HCT116 (cell line): Measurements from ENCODE around the gene FAM199X. TPM values are rescaled to one million over a fixed set of nuclear protein-coding genes. Genes with fewer than 3 reads are reported as not detected.

Experiments
- ATAC-seq: fragments of 200-7000 bp; cut with Tn5 transposase; 2 replicates; pipeline ENCODE4 v1.9.1; 2020; ENCODE audit warnings: mild to moderate bottlenecking, moderate library complexity
- Bru-seq: library from RNA; stranded (reverse); fragments of 400-500 nt; gene quantifications from one replicate; lab custom pipeline; 2021; lab: Mats Ljungman, UMichigan
- BruChase-seq, 2 experiments: library from RNA; stranded (reverse); fragments of 400-500 nt; gene quantifications; one replicate each; lab custom pipeline; 2021; lab: Mats Ljungman, UMichigan
- BruUV-seq: library from RNA; stranded (reverse); fragments of 400-500 nt; replicated peaks from 2 replicates; lab custom pipeline; 2021; lab: Mats Ljungman, UMichigan
- CTCF ChIA-PET: fragments of 300-600 bp; sonication (Branson Sonifier 250); formaldehyde crosslinking; loops from one replicate; lab custom pipeline; 2021; ENCODE audit warnings: antibody characterized with exemption; lab: Charles Lee
- POLR2A ChIA-PET: fragments of 300-600, 350-600 bp; sonication (Branson Sonifier 250); formaldehyde crosslinking; loops from one replicate; lab custom pipeline; 2021; ENCODE audit warnings: antibody characterized with exemption; lab: Charles Lee
- RAD21 ChIA-PET, 2 experiments: fragments of 300-600 bp; sonication (Branson Sonifier 250); formaldehyde crosslinking; loops; one replicate each; lab custom pipeline; 2023; ENCODE audit warnings: low total read pairs in 2 of 2; ENCODE audit not compliant: uncharacterized antibody in 2 of 2, unreplicated experiment in 2 of 2, low non-redundant PET in 1 of 2; lab: Charles Lee
- DNase-seq: peaks from one replicate; pipeline ENCODE4 v3.0.0-alpha.2; 2010; ENCODE audit warnings: low read depth, low spot score
- H2AFZ ChIP-seq: fragments of 200-600 bp; shearing (Covaris generic), sonication (generic); 2 replicates; pipeline ENCODE4 v1.6.1; 2017; ENCODE audit warnings: low read depth, mixed run types, mixed read lengths, antibody characterized with exemption, low read length; ENCODE audit not compliant: poor library complexity, severe bottlenecking
- H3K27ac ChIP-seq: 2 replicates; pipeline ENCODE4 v1.5.1; 2012; ENCODE audit warnings: low read depth, low read length
- H3K27me3 ChIP-seq: fragments of 200-600 bp; sonication (generic); 2 replicates; pipeline ENCODE4 v1.6.1; 2016; ENCODE audit warnings: mixed run types, low read length, mixed read lengths; ENCODE audit not compliant: insufficient read depth
- H3K36me3 ChIP-seq, 2 experiments: fragments of 200-500 bp in 1 of 2; fragments of 200-600 bp in 1 of 2; sonication (Bioruptor generic) in 1 of 2; sonication (generic) in 1 of 2; 2 replicates each; pipeline versions ENCODE4 v1.5.1 to v1.6.1; 2014 to 2016; ENCODE audit warnings: low read length in 2 of 2, inconsistent platforms in 1 of 2, mixed read lengths in 1 of 2, mixed run types in 1 of 2; ENCODE audit not compliant: insufficient read depth in 2 of 2, control insufficient read depth in 1 of 2
- H3K4me1 ChIP-seq, 2 experiments: fragments of 200-600 bp in 1 of 2; sonication (generic) in 1 of 2; 2 replicates each; pipeline versions ENCODE4 v1.5.1 to v1.6.1; 2012 to 2017; ENCODE audit warnings: low read length in 2 of 2, inconsistent platforms in 1 of 2, mild to moderate bottlenecking in 1 of 2, mixed read lengths in 1 of 2, mixed run types in 1 of 2, moderate library complexity in 1 of 2; ENCODE audit not compliant: insufficient read depth in 2 of 2, control insufficient read depth in 1 of 2
- H3K4me2 ChIP-seq: fragments of 200-600 bp; sonication (generic); 2 replicates; pipeline ENCODE4 v1.6.1; 2017; ENCODE audit warnings: mixed run types, low read length, mixed read lengths
- H3K4me3 ChIP-seq, 2 experiments: fragments of 200-600 bp in 1 of 2; sonication (generic) in 1 of 2; replicated peaks in 1 of 2; 2 replicates each; pipeline ENCODE4 v1.5.1; 2011 to 2016; ENCODE audit warnings: low read length in 2 of 2, control low read depth in 1 of 2, low read depth in 1 of 2, mild to moderate bottlenecking in 1 of 2, mixed read lengths in 1 of 2, mixed run types in 1 of 2
- H3K79me2 ChIP-seq: fragments of 200-600 bp; sonication (generic); 2 replicates; pipeline ENCODE4 v1.6.1; 2017; ENCODE audit warnings: mild to moderate bottlenecking, mixed run types, low read length, moderate library complexity, mixed read lengths; ENCODE audit not compliant: insufficient read depth
- H3K9ac ChIP-seq: fragments of 200-600 bp; sonication (generic); 2 replicates; pipeline ENCODE4 v1.6.1; 2016; ENCODE audit warnings: low read length, mixed read lengths
- H3K9me2 ChIP-seq: fragments of 200-600 bp; sonication (generic), shearing (Covaris generic); 2 replicates; pipeline ENCODE4 v1.6.1; 2017; ENCODE audit warnings: mixed run types, mild to moderate bottlenecking, moderate library complexity; ENCODE audit not compliant: insufficient read depth
- H3K9me3 ChIP-seq, 2 experiments: fragments of 200-500 bp in 1 of 2; fragments of 200-600 bp in 1 of 2; sonication (Bioruptor generic) in 1 of 2; sonication (generic) in 1 of 2; 2 replicates each; pipeline ENCODE4 v1.6.1; 2014 to 2017; ENCODE audit warnings: low read length in 2 of 2, mixed read lengths in 2 of 2, inconsistent platforms in 1 of 2, low read depth in 1 of 2, mild to moderate bottlenecking in 1 of 2, mixed run types in 1 of 2, moderate library complexity in 1 of 2; ENCODE audit not compliant: control insufficient read depth in 1 of 2, insufficient read depth in 1 of 2
- H4K20me1 ChIP-seq: fragments of 200-600 bp; sonication (generic), shearing (Covaris generic); 2 replicates; pipeline ENCODE4 v1.6.1; 2017; ENCODE audit warnings: mixed run types, mild to moderate bottlenecking, moderate library complexity; ENCODE audit not compliant: insufficient read depth
- ATF3 ChIP-seq: IDR thresholded peaks from 2 replicates; pipeline ENCODE4 v1.6.1; 2012
- CBX3 ChIP-seq: IDR thresholded peaks from 2 replicates; pipeline ENCODE4 v1.6.1; 2012; ENCODE audit warnings: low read depth
- CEBPB ChIP-seq: IDR thresholded peaks from 2 replicates; pipeline ENCODE4 v1.6.1; 2012; ENCODE audit warnings: low read depth
- CTCF ChIP-seq, 3 experiments: fragments of 200-600 bp in 1 of 3; sonication (generic) in 1 of 3; IDR thresholded peaks in 2 of 3; conservative IDR thresholded peaks in 1 of 3; 2 replicates each; pipeline ENCODE4 v1.5.1; 2012 to 2017; ENCODE audit warnings: low read depth in 2 of 3, low read length in 2 of 3, antibody characterized with exemption in 1 of 3, borderline replicate concordance in 1 of 3, control low read depth in 1 of 3, mild to moderate bottlenecking in 1 of 3, mixed read lengths in 1 of 3, mixed run types in 1 of 3, moderate library complexity in 1 of 3; ENCODE audit not compliant: insufficient read depth in 1 of 3
- EGR1 ChIP-seq: IDR thresholded peaks from 2 replicates; pipeline ENCODE4 v1.6.1; 2012; ENCODE audit warnings: low read depth
- ELF1 ChIP-seq: IDR thresholded peaks from 2 replicates; pipeline ENCODE4 v1.6.1; 2012; ENCODE audit warnings: low read depth, borderline replicate concordance
- EZH2 ChIP-seq: fragments of 200-600 bp; sonication (generic); IDR thresholded peaks from 2 replicates; pipeline ENCODE4 v1.6.1; 2017; ENCODE audit warnings: antibody characterized with exemption, mixed run types
- EZH2phosphoT487 ChIP-seq: fragments of 200-600 bp; IDR thresholded peaks from 2 replicates; pipeline ENCODE4 v1.6.1; 2018; ENCODE audit warnings: antibody characterized with exemption, borderline replicate concordance
- FOSL1 ChIP-seq: IDR thresholded peaks from 2 replicates; pipeline ENCODE4 v1.6.1; 2012; ENCODE audit warnings: low read depth
- JUND ChIP-seq: IDR thresholded peaks from 2 replicates; pipeline ENCODE4 v1.6.1; 2012
- POLR2A ChIP-seq: IDR thresholded peaks from 2 replicates; pipeline ENCODE4 v1.7.0; 2011; ENCODE audit warnings: borderline replicate concordance; ENCODE audit not compliant: insufficient read depth, insufficient read length; ENCODE audit errors: extremely low read depth
- POLR2AphosphoS5 ChIP-seq: IDR thresholded peaks from 2 replicates; pipeline ENCODE4 v1.6.1; 2011; ENCODE audit warnings: mild to moderate bottlenecking, low read depth, low read length, moderate library complexity
- RAD21 ChIP-seq: IDR thresholded peaks from 2 replicates; pipeline ENCODE4 v1.6.1; 2012; ENCODE audit warnings: low read depth, mild to moderate bottlenecking
- SIN3A ChIP-seq: IDR thresholded peaks from 2 replicates; pipeline ENCODE4 v1.6.1; 2012; ENCODE audit warnings: low read depth
- SP1 ChIP-seq: IDR thresholded peaks from 2 replicates; pipeline ENCODE4 v1.6.1; 2012; ENCODE audit warnings: low read depth
- SRF ChIP-seq: IDR thresholded peaks from 2 replicates; pipeline ENCODE4 v1.6.1; 2012; ENCODE audit warnings: low read depth
- TCF7L2 ChIP-seq: IDR thresholded peaks from 2 replicates; pipeline ENCODE4 v1.7.0; 2011; ENCODE audit warnings: borderline replicate concordance, inconsistent platforms; ENCODE audit not compliant: insufficient read depth, insufficient read length; ENCODE audit errors: extremely low read depth
- YY1 ChIP-seq: IDR thresholded peaks from 2 replicates; pipeline ENCODE4 v1.6.1; 2011; ENCODE audit warnings: low read length, low read depth, moderate library complexity, mild to moderate bottlenecking; ENCODE audit not compliant: insufficient replicate concordance; ENCODE audit errors: extremely low read depth
- ZBTB33 ChIP-seq: IDR thresholded peaks from 2 replicates; pipeline ENCODE4 v1.6.1; 2011; ENCODE audit warnings: mild to moderate bottlenecking, low read length, moderate library complexity; ENCODE audit not compliant: insufficient replicate concordance; ENCODE audit errors: extremely low read depth
- ZNF274 ChIP-seq: fragments of 200-500 bp; sonication (Bioruptor generic); IDR thresholded peaks from 2 replicates; pipeline ENCODE4 v1.6.1; 2014; ENCODE audit warnings: mild to moderate bottlenecking, low read depth, low read length, inconsistent platforms
- intact Hi-C: fragments of 100-400 bp; cut with micrococcal nuclease; formaldehyde crosslinking; loops from 2 replicates; pipeline ENCODE4 v1.10.0; 2022
- long read RNA-seq: library from polyadenylated mRNA; unstranded; transcript quantifications from one replicate; pipeline ENCODE4 v2.0.0, GENCODE V29; 2021; ENCODE audit not compliant: unreplicated experiment
- polyA plus RNA-seq: library from polyadenylated mRNA; unstranded; fragments of >200 nt; gene quantifications from 2 replicates; pipeline ENCODE4 v1.2.1, GENCODE V29; 2012; ENCODE audit warnings: missing spikeins
- total RNA-seq: library from RNA; stranded (reverse); gene quantifications from one replicate; pipeline ENCODE4 v1.2.1, GENCODE V29; 2021; ENCODE audit not compliant: unreplicated experiment

FAM199X gene
- total RNA-seq (21.1 TPM), Bru-seq, nascent RNA (percentile 85 among the genes with signal in this experiment), BruChase-seq, experiment 1, labeled RNA remaining after a 6-hour chase (percentile 94 among the genes with signal in this experiment), BruChase-seq, experiment 2, labeled RNA remaining after a 2-hour chase (percentile 94 among the genes with signal in this experiment)
- polyA plus RNA-seq = 4.8 and 6.0 TPM in 2 replicates
- long read RNA-seq, full-length matches to known transcripts = 74 of 94 reads
- long read RNA-seq, partial matches to known transcripts = 2 of 94 reads
- long read RNA-seq, other reads (novel, unspliced or antisense) = 18 of 94 reads

GRCh38 chrX:104165894-104166734 is at the start of gene FAM199X:
FAM199X (plus strand) TSS chrX:104166453; CDS start chrX:104166786, 333 bp downstream.
- no TSS peak for BruUV-seq
- peak; percentile 73 for DNase-seq
- intact Hi-C loops = no loop called here
- TF ChIP-seq POLR2A = peak; percentile 61
- TF ChIP-seq EZH2 = no peak
- no peak for TF ChIP-seq TCF7L2
- TF ChIP-seq EZH2phosphoT487 = no peak
- TF ChIP-seq ELF1 = no peak
- TF ChIP-seq CEBPB = no peak
- no peak for TF ChIP-seq ZNF274
- TF ChIP-seq CTCF (IDR thresholded peaks at IDR 0.05 in 2 of 3, conservative IDR thresholded peaks at IDR 0.05 in 1 of 3; ENCODE audit: borderline replicate concordance in 1 of 3, insufficient read depth in 1 of 3, low read depth in 2 of 3, low read length in 2 of 3) = peak in 2 of 3 experiments; percentile 46 to 53; a peak in 4 of 6 replicates
- no peak for TF ChIP-seq RAD21
- peak; percentile 14; the same call in 1 of the 2 replicates for TF ChIP-seq SIN3A
- TF ChIP-seq SRF = no peak
- TF ChIP-seq YY1 = no peak
- TF ChIP-seq JUND = 0 out of 2 replicates have a peak, but pooled peaks have one; percentile 13
- 0 out of 2 replicates have a peak, but pooled peaks have one; percentile 21 for TF ChIP-seq CBX3
- TF ChIP-seq ATF3 = no peak
- TF ChIP-seq POLR2AphosphoS5 = peak; percentile 72
- TF ChIP-seq ZBTB33 = no peak
- TF ChIP-seq EGR1 = no peak
- TF ChIP-seq SP1 = no peak
- no peak for TF ChIP-seq FOSL1

More at GRCh38 chrX:104165894-104166734, at the start of gene FAM199X:
- RAD21 ChIA-PET = interaction anchor here in 1 of 2 experiments (0.6 kb wide), 1 partner anchor 9 kb away, joined by 9 read pairs; the partner anchor contains the start of gene SLC25A53
- Histone ChIP-seq H3K79me2 (peaks cover 46% of the 10 kb centered on the region), H4K20me1 (no peaks in the 10 kb centered on the region), H3K27ac (peak within 1 kb of the TSS; percentile 84), H3K9me2 (no peaks in the 10 kb centered on the region), H3K4me2 (peak within 1 kb of the TSS; percentile 81), H3K36me3 (no peaks in the 10 kb centered on the region), H3K9ac (peak within 1 kb of the TSS; percentile 76), H3K9me3 (no peaks in the 10 kb centered on the region), H3K4me1 (peaks cover 2 to 11% of the 10 kb centered on the region in 2 experiments; a peak in 1 of 4 replicates), H2AFZ (peak within 1 kb of the TSS; percentile 1), H3K4me3 (peak within 1 kb of the TSS; percentile 70 to 72), H3K27me3 (no peaks in the 10 kb centered on the region)
- ATAC-seq = peak; percentile 94
- CTCF ChIA-PET = interaction anchor here (0.7 to 1.0 kb wide), 3 partner anchors 9 to 321 kb away, joined by 3 to 5 read pairs (median 3); partner anchors contain the start of gene SLC25A53
- POLR2A ChIA-PET = interaction anchor here (1.7 kb wide), 1 partner anchor 9 kb away, joined by 7 read pairs; the partner anchor contains the start of gene SLC25A53
